C4-2B (cell line): Measurements from ENCODE around the gene CTSF.
"Not testable (repeated sequence)": the region's sequence is repeated elsewhere in the genome, so short reads cannot be mapped to it uniquely, and the experiment has no call there.

Experiments used
- H3K27ac ChIP-seq: fragments of 450-650 bp; 2 replicates; pipeline ENCODE4 v1.5.1; 2017
- ZFX ChIP-seq: fragments of 450-650 bp; IDR thresholded peaks from 2 replicates; pipeline ENCODE4 v1.6.1; 2017
- TF ChIP-seq, protein P1 (sequence below): fragments of 450-650 bp; conservative IDR thresholded peaks from 2 replicates; pipeline ENCODE4 v1.5.1; 2017; ENCODE audit warnings: mild to moderate bottlenecking

Gene CTSF

GRCh38 chr11:66595245-66595904 is 27.0 kb upstream of the CTSF start:
- H3K27ac ChIP-seq, result no peak overlapping the region
- TF ChIP-seq, protein P1, sequence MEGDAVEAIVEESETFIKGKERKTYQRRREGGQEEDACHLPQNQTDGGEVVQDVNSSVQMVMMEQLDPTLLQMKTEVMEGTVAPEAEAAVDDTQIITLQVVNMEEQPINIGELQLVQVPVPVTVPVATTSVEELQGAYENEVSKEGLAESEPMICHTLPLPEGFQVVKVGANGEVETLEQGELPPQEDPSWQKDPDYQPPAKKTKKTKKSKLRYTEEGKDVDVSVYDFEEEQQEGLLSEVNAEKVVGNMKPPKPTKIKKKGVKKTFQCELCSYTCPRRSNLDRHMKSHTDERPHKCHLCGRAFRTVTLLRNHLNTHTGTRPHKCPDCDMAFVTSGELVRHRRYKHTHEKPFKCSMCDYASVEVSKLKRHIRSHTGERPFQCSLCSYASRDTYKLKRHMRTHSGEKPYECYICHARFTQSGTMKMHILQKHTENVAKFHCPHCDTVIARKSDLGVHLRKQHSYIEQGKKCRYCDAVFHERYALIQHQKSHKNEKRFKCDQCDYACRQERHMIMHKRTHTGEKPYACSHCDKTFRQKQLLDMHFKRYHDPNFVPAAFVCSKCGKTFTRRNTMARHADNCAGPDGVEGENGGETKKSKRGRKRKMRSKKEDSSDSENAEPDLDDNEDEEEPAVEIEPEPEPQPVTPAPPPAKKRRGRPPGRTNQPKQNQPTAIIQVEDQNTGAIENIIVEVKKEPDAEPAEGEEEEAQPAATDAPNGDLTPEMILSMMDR, result no peak
- no peak for TF ChIP-seq ZFX

DNA sequence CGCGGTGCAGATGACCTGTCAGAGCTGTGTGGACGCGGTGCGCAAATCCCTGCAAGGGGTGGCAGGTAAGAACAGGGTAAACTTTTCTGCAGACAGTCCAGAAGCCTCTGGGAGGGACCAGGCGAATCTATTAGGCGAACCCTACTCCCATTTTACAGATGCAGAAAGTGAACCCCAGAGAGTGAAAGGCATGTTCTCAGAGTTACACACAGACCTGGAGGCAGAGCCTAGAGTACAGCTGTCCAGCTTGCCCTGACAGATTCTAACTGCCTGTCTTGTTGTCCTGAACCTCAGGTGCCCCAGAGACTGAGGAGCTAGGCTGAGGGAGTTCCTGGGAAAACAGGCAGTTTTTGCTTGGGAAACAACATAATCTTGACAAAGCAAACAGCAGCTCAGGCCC is 25.2 kb upstream of the CTSF start:
- peak overlapping the region; percentile 78 for H3K27ac ChIP-seq

DNA sequence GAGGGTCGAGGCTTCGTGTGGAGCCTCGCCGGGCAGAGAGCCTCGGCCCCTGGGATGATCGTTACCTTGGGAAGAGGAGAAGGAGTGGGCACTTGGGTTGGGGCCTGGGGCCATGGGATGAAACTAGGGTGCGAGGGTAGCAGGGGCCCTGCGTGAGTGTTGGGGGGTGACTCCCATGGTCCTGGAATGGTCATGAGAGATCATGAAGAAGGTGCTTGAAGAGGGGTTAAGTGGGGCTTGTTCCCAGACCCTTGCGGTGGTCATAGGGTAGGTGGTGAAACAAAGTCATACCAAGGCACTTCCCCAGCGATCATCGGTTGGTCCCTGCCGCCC is 24.9 kb upstream of the CTSF start:
- TF ChIP-seq ZFX, result peak; percentile 46; the same call in 1 of the 2 replicates
- TF ChIP-seq, protein P1, result no peak
- H3K27ac ChIP-seq, result peak overlapping the region; percentile 78

More for the DNA sequence above, 25.2 kb upstream of the CTSF start:
- TF ChIP-seq, protein P1, result no peak
- no peak for TF ChIP-seq ZFX

- TF ChIP-seq, protein P1, result peak; percentile 85
- TF ChIP-seq ZFX, result no peak
- peak within 1 kb of the TSS; percentile 78 for H3K27ac ChIP-seq
These were observed 24.3 kb upstream of the CTSF start, which contains the start of the genes CCDC87 and CCS for GRCh38 chr11:66592457-66593302. TSS of gene CCDC87 (minus strand) at chr11:66593063. CDS start at chr11:66593015, 48 bp downstream. TSS of gene CCS (plus strand) at chr11:66593185. CDS start at chr11:66593262, 77 bp downstream.

DNA sequence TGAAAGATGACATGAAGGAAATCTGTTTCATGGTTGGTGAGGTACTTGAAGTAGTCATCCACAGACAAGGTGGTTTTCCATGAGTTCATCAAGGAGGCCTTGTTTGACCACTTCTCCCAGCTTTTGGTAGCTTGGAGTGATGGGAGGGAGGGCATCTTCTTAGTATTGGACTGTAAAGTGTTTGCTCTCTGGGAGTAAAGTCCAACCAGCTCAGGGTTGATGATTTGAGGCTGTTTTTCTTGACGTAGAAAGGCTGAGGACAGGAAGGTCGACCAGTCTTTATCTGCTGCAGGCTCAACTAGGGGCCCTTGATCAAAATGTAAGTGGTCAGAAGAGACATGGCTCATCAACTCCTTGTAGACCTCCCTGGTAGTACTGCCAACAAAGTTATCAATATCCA is 22.8 kb upstream of the CTSF start:
- H3K27ac ChIP-seq, result no peak overlapping the region
- TF ChIP-seq ZFX, result no peak
- TF ChIP-seq, protein P1, result no peak

- TF ChIP-seq ZFX, result no peak
- TF ChIP-seq, protein P1, result no peak
- no peak overlapping the region for H3K27ac ChIP-seq
These were observed 21.7 kb upstream of the CTSF start for GRCh38 chr11:66589996-66590675.

DNA sequence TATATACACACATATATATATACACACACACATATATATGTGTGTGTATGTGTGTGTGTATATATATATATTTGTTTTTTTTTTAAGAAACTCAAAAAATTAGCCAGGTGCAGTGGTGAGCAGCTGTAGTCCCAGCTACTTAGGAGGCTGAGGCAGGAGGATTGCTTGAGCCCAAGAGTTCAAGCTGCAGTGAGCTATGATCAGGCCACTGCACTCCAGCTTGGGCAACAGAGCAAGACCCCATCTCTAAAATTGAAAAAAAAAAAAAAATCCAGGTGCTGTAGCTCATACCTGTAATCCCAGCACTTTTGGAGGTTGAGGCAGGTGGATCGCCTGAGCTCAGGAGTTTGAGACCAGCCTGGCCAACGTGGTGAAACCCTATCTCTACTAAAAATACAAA is 20.9 kb upstream of the CTSF start:
- H3K27ac ChIP-seq, result not testable (repeated sequence)
